HCT116 (cell line): ENCODE measurements around the gene KDM2B.

Experiments used
- CTCF ChIP-seq, 3 experiments: fragments of 200-600 bp in 1 of 3; sonication (generic) in 1 of 3; IDR thresholded peaks in 2 of 3; conservative IDR thresholded peaks in 1 of 3; 2 replicates each; pipeline ENCODE4 v1.5.1; 2012 to 2017; ENCODE audit warnings: low read depth in 2 of 3, low read length in 2 of 3, antibody characterized with exemption in 1 of 3, borderline replicate concordance in 1 of 3, control low read depth in 1 of 3, mild to moderate bottlenecking in 1 of 3, mixed read lengths in 1 of 3, mixed run types in 1 of 3, moderate library complexity in 1 of 3; ENCODE audit not compliant: insufficient read depth in 1 of 3
- EZH2phosphoT487 ChIP-seq: fragments of 200-600 bp; IDR thresholded peaks from 2 replicates; pipeline ENCODE4 v1.6.1; 2018; ENCODE audit warnings: antibody characterized with exemption, borderline replicate concordance
- JUND ChIP-seq: IDR thresholded peaks from 2 replicates; pipeline ENCODE4 v1.6.1; 2012
- MAX ChIP-seq: IDR thresholded peaks from 2 replicates; pipeline ENCODE4 v1.6.1; 2012
- POLR2A ChIP-seq: IDR thresholded peaks from 2 replicates; pipeline ENCODE4 v1.7.0; 2011; ENCODE audit warnings: borderline replicate concordance; ENCODE audit not compliant: insufficient read depth, insufficient read length; ENCODE audit errors: extremely low read depth
- POLR2AphosphoS5 ChIP-seq: IDR thresholded peaks from 2 replicates; pipeline ENCODE4 v1.6.1; 2011; ENCODE audit warnings: mild to moderate bottlenecking, low read depth, low read length, moderate library complexity
- RAD21 ChIP-seq: IDR thresholded peaks from 2 replicates; pipeline ENCODE4 v1.6.1; 2012; ENCODE audit warnings: low read depth, mild to moderate bottlenecking
- SIN3A ChIP-seq: IDR thresholded peaks from 2 replicates; pipeline ENCODE4 v1.6.1; 2012; ENCODE audit warnings: low read depth
- YY1 ChIP-seq: IDR thresholded peaks from 2 replicates; pipeline ENCODE4 v1.6.1; 2011; ENCODE audit warnings: low read length, low read depth, moderate library complexity, mild to moderate bottlenecking; ENCODE audit not compliant: insufficient replicate concordance; ENCODE audit errors: extremely low read depth
- ZBTB33 ChIP-seq: IDR thresholded peaks from 2 replicates; pipeline ENCODE4 v1.6.1; 2011; ENCODE audit warnings: mild to moderate bottlenecking, low read length, moderate library complexity; ENCODE audit not compliant: insufficient replicate concordance; ENCODE audit errors: extremely low read depth
- ZNF274 ChIP-seq: fragments of 200-500 bp; sonication (Bioruptor generic); IDR thresholded peaks from 2 replicates; pipeline ENCODE4 v1.6.1; 2014; ENCODE audit warnings: mild to moderate bottlenecking, low read depth, low read length, inconsistent platforms
- TF ChIP-seq, protein P1 (sequence below): IDR thresholded peaks from 2 replicates; pipeline ENCODE4 v1.6.1; 2012; ENCODE audit warnings: low read depth
- TF ChIP-seq, protein P2 (sequence below): IDR thresholded peaks from 2 replicates; pipeline ENCODE4 v1.6.1; 2012

GRCh38 chr12:121503395-121503794, 77.4 kb downstream of the KDM2B start:
- TF ChIP-seq SIN3A (no peak), MAX (no peak), POLR2A (no peak), CTCF (IDR thresholded peaks at IDR 0.05 in 2 of 3, conservative IDR thresholded peaks at IDR 0.05 in 1 of 3; ENCODE audit: borderline replicate concordance in 1 of 3, insufficient read depth in 1 of 3, low read depth in 2 of 3, low read length in 2 of 3) (no peak), RAD21 (no peak), EZH2phosphoT487 (no peak), JUND (no peak), YY1 (no peak), ZBTB33 (no peak), POLR2AphosphoS5 (no peak), ZNF274 (no peak)
- TF ChIP-seq, protein P1, sequence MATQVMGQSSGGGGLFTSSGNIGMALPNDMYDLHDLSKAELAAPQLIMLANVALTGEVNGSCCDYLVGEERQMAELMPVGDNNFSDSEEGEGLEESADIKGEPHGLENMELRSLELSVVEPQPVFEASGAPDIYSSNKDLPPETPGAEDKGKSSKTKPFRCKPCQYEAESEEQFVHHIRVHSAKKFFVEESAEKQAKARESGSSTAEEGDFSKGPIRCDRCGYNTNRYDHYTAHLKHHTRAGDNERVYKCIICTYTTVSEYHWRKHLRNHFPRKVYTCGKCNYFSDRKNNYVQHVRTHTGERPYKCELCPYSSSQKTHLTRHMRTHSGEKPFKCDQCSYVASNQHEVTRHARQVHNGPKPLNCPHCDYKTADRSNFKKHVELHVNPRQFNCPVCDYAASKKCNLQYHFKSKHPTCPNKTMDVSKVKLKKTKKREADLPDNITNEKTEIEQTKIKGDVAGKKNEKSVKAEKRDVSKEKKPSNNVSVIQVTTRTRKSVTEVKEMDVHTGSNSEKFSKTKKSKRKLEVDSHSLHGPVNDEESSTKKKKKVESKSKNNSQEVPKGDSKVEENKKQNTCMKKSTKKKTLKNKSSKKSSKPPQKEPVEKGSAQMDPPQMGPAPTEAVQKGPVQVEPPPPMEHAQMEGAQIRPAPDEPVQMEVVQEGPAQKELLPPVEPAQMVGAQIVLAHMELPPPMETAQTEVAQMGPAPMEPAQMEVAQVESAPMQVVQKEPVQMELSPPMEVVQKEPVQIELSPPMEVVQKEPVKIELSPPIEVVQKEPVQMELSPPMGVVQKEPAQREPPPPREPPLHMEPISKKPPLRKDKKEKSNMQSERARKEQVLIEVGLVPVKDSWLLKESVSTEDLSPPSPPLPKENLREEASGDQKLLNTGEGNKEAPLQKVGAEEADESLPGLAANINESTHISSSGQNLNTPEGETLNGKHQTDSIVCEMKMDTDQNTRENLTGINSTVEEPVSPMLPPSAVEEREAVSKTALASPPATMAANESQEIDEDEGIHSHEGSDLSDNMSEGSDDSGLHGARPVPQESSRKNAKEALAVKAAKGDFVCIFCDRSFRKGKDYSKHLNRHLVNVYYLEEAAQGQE: no peak
- TF ChIP-seq, protein P2, sequence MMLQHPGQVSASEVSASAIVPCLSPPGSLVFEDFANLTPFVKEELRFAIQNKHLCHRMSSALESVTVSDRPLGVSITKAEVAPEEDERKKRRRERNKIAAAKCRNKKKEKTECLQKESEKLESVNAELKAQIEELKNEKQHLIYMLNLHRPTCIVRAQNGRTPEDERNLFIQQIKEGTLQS: no peak
